Right renal pelvis (tissue), 4 donors: Measurements from ENCODE around the gene CENPL. TPM values are rescaled to one million over a fixed set of nuclear protein-coding genes. Genes with fewer than 3 reads are reported as not detected.
"Not testable (repeated sequence)": the region's sequence is repeated elsewhere in the genome, so short reads cannot be mapped to it uniquely, and the experiment has no call there.

Experiments
- DNase-seq, 4 donors: peaks; one replicate each; pipeline ENCODE4 v3.0.0-alpha.2; 2013; ENCODE audit warnings: low read depth in 4 of 4, low spot score in 3 of 4, missing footprints in 1 of 4
- polyA plus RNA-seq, 4 donors: library from polyadenylated mRNA; unstranded; fragments of 120-200 nt; gene quantifications; one replicate each; pipeline ENCODE4 v1.2.1, GENCODE V29; 2013; ENCODE audit not compliant: insufficient read length in 4 of 4

Gene CENPL
- polyA plus RNA-seq, 4 donors, result 10.8 to 12.7 (median 11.4) TPM

GRCh38 chr1:173859547-173859946 lies 34.9 kb upstream of the CENPL start:
- not testable (repeated sequence) for DNase-seq

- no peak for DNase-seq
Observed at GRCh38 chr1:173857363-173857917, 32.8 kb upstream of the CENPL start.

GRCh38 chr1:173856903-173857302 lies 32.2 kb upstream of the CENPL start:
- no peak for DNase-seq

GRCh38 chr1:173856014-173856413 lies 31.3 kb upstream of the CENPL start:
- DNase-seq, result no peak

- no peak for DNase-seq
Observed at GRCh38 chr1:173853074-173853473, 28.4 kb upstream of the CENPL start.

GRCh38 chr1:173852105-173852504 lies 27.4 kb upstream of the CENPL start:
- DNase-seq, result no peak

- no peak for DNase-seq
Observed at GRCh38 chr1:173832748-173833147, 8.1 kb upstream of the CENPL start.

- DNase-seq, result no peak
Observed at GRCh38 chr1:173827611-173828010, 2.9 kb upstream of the CENPL start.

GRCh38 chr1:173823781-173824314 lies 835 bp downstream of the CENPL start:
- DNase-seq, result peak in 1 of 4 donors; percentile 7

GRCh38 chr1:173821680-173822079 lies 3.0 kb downstream of the CENPL start:
- DNase-seq, result no peak

GRCh38 chr1:173818459-173818858 lies 6.2 kb downstream of the CENPL start:
- no peak for DNase-seq

GRCh38 chr1:173813654-173814053 lies 11.0 kb downstream of the CENPL start:
- DNase-seq, result not testable (repeated sequence)

GRCh38 chr1:173802961-173803360 lies 21.7 kb downstream of the CENPL start:
- DNase-seq, result no peak

- not testable (repeated sequence) for DNase-seq
Observed at GRCh38 chr1:173799995-173800394, 24.7 kb downstream of the CENPL start.

GRCh38 chr1:173798078-173798477 lies 26.6 kb downstream of the CENPL start:
- DNase-seq, result no peak

- DNase-seq, result no peak
Observed at GRCh38 chr1:173789841-173790240, 34.8 kb downstream of the CENPL start.

- DNase-seq, result no peak
Observed at GRCh38 chr1:173784997-173785396, 39.7 kb downstream of the CENPL start.

- DNase-seq, result no peak
Observed at GRCh38 chr1:173779936-173780335, 44.7 kb downstream of the CENPL start.

- DNase-seq, result no peak
Observed at GRCh38 chr1:173775578-173776226, 49.0 kb downstream of the CENPL start.

GRCh38 chr1:173771560-173771959 lies 53.1 kb downstream of the CENPL start:
- no peak for DNase-seq

GRCh38 chr1:173770330-173770729 lies 54.4 kb downstream of the CENPL start:
- not testable (repeated sequence) for DNase-seq

GRCh38 chr1:173768827-173769226 lies 55.9 kb downstream of the CENPL start:
- no peak for DNase-seq
